ENCODE results near the gene DDX3X.
"Not testable (repeated sequence)": the region's sequence is repeated elsewhere in the genome, so short reads cannot be mapped to it uniquely, and the experiment has no call there.

DDX3X gene

DNA sequence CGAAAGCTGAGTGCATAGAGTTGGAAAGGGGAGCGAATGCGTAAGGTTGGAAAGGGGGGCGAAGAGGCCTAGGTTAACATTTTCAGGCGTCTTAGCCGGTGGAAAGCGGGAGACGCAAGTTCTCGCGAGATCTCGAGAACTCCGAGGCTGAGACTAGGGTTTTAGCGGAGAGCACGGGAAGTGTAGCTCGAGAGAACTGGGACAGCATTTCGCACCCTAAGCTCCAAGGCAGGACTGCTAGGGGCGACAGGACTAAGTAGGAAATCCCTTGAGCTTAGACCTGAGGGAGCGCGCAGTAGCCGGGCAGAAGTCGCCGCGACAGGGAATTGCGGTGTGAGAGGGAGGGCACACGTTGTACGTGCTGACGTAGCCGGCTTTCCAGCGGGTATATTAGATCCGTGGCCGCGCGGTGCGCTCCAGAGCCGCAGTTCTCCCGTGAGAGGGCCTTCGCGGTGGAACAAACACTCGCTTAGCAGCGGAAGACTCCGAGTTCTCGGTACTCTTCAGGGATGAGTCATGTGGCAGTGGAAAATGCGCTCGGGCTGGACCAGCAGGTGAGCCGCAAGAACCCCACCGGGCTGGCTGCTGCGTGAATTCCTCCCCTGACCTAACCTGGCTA, at the start of gene DDX3X:
DDX3X (plus strand) TSS at position 419 of the 619 bp plus-strand sequence; CDS start at position 510, 91 bp downstream.
- in situ Hi-C loops (cut with MboI; ENCODE audit: low sequenced_read_pairs) = no loop called here

DNA sequence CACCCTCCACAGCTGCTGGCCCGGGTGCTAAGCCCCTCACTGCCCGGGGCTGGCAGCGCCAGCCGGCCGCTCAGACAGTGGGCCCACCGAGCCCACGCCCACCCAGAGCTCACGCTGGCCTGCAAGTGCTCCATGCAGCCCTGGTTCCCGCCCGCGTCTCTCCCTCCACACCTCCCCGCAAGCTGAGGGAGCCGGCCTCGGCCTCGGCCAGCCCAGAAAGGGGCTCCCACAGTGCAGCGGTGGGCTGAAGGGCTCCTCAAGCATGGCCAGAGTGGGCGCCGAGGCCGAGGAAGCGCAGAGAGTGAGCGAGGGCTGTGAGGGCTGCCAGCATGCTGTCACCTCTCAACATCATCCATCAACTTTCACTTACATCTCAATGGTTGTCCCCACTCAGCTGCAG, 48.0 kb upstream of the DDX3X start:
- in situ Hi-C loops (cut with MboI; ENCODE audit: low sequenced_read_pairs) = not testable (repeated sequence)

DNA sequence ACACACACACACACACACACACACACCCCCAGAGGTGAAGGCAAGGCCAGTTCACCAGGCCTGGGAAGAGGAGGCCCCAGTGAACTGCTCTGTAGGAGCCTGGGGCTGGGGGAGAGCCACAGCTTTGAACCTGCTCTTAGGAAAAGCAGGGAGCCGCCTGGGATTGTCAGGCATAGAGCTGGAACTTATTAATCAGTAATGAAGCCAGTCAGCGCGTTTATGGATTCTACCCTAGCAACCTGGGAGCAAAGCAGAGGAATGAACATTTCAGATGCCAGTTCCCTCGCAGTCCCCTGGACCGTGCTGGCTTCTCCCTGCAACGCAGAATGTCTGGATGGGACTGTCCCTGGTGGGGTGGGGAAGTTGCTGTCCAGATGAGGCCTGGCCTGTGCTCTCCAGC, 45.3 kb upstream of the DDX3X start:
- in situ Hi-C loops (cut with MboI; ENCODE audit: low sequenced_read_pairs) = no loop called here

DNA sequence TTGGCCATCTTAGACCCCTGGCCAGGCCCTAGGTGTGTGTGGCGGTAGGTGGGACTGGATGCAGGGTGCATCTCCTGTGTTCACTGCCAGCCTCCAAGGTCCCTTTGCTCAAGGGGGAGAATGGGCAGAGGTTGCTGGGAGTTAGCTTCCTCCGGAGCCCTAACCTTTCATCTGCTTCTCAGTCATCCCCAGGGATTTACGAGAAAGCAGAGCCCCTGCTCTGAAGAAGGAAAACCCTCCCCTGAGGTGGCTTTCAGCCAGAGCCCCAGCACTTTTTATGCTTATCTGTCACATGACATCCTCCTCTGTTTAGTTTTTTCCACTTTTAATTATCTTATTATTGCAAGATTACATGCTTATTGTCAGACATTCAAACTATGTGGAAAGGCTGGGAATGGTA, 44.9 kb upstream of the DDX3X start:
- in situ Hi-C loops (cut with MboI; ENCODE audit: low sequenced_read_pairs) = no loop called here

DNA sequence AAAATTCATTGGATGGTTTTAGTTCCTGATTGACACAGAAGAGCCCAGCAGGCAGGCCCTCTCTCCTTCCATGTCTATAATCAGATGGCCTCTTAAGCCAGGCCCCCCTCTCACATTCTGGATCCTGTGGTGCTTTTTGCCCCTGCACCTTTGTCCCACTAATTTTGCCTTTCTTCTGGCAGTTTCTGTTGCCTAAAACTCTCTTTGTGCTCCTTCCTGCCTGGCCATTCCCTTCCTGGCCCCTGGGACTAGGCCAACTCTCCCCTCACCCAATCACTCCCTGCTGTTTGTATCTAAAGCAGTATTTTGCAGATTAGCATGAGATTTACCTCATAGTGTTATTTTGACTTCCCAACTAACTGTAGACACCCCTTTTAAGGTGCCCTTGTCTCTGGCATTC, 42.7 kb upstream of the DDX3X start:
- in situ Hi-C loops (cut with MboI; ENCODE audit: low sequenced_read_pairs) = no loop called here

DNA sequence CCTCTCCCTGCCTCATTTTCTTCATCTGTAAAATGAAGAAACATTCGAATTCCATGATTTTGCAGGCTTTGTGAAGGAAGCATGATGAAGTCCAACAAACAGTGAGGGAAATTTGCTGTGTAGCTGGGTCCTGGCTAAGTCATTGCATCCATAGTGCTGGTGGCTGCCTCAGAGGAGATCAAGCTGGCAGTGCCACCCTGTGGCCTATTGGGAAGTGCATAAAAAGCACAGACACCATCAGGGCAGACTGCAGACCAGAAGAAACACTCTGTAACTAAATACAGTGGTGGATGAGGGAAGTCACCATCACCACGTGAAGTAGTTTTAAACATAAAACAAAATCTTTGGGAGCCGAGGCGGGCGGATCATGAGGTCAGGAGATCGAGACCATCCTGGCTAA, 40.7 kb upstream of the DDX3X start:
- in situ Hi-C loops (cut with MboI; ENCODE audit: low sequenced_read_pairs) = no loop called here

DNA sequence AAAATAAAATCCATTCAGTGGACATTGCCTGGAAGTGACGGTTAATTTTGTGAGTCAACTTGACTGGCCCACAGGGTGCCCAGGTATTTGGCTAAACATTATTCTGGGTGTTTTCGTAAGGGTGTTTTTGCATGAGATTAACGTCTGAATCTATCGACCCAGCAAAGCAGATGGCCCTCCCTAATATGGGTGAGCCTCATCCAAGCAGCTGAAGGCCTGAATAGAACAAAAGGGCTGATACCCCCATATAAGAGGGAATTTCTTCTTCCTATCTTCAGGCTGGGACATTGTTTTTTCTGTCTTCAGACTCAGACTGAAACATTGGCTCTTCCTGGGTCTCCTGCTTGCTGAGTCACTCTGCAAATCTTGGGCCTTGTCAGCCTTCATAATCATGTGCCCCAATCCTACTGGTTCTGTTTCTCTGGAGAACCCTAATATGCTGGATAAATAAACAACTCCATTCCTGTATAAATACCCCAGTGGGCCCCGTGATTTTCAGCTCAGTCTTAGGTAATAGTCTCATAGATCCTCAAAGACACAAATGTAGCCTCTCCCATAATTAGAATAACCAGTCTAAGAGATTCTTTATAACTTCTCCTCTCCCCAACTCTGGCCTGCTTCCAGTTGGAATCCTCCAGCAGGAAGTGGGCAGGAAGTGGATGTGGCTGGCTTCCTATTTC, 33.1 kb upstream of the DDX3X start:
- in situ Hi-C loops (cut with MboI; ENCODE audit: low sequenced_read_pairs) = no loop called here

DNA sequence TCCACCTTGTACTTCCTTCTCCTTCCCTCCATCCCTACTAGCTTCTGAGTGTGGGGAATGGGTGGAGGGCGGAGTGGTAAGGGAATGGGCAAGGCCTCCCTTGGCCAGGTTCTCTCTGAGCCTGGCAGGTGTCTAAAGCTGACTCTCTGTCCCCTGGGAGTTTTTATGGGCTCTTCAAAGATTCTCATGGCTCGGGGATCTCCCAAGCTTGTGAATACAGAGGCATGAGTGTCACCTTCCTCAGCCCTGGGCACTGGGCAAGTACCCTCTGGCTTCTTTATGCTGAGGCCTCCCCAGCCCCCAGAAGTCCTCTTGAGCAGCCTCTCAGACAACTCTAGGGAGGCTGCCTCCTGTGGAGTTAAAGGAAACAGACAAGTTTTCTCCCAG, 32.5 kb upstream of the DDX3X start:
- in situ Hi-C loops (cut with MboI; ENCODE audit: low sequenced_read_pairs) = no loop called here

DNA sequence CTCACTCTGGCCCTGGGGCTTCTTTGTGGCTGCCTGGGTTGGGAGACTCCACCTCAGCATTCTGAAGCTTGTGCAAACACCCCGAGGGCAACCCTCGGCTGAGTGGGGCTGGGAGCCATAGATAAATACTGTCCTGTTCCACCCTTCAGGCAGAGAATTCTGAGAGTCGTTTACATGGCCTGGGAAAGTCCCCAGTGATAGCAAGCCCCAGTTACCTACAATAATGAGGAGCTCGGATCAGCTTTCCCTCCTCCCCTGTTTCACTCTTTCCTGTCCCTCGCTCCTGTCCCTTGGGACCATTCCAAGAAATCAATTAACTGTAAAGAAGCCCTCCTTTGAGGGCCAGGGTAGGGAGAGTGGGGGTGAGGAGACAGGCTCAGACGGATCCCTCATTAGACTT, 31.6 kb upstream of the DDX3X start:
- in situ Hi-C loops (cut with MboI; ENCODE audit: low sequenced_read_pairs) = no loop called here

DNA sequence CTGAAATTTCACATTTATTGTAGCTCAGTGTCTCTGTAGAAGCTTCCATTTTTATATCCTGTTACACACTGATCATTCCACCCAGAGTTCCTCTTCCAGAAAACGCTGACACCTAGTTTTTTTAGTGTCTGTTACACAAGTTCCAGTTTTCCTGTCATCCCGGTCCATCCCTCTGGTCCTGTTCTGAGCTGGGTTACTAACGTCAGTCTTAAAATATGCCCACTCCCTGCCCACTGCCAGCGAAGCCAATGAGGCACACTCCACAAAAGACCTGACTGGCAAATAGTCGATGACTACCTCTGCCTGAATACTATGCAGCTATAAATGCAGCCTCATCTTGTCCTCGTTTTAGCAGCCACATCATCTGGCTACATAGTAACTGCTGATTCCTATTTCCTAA, 30.9 kb upstream of the DDX3X start:
- in situ Hi-C loops (cut with MboI; ENCODE audit: low sequenced_read_pairs) = no loop called here

DNA sequence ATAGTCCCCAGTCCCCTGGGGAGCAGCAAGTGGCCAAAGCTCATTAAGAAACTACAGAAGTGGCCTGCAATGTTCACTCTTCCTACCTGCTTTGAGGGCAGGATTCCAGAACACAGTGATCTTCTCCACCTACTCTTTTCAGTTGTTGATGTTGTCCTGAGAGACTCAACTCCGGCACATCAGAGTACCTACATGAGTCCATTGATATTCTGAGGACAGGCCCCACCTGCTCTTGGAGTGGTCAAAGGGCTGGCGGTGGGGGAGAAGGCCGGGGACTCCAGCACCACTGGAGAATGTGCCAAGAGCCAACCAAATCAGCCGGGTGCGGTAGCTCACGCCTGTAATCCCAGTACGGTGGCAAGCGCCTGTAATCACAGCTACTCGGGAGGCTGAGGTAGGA, 29.8 kb upstream of the DDX3X start:
- in situ Hi-C loops (cut with MboI; ENCODE audit: low sequenced_read_pairs) = no loop called here

DNA sequence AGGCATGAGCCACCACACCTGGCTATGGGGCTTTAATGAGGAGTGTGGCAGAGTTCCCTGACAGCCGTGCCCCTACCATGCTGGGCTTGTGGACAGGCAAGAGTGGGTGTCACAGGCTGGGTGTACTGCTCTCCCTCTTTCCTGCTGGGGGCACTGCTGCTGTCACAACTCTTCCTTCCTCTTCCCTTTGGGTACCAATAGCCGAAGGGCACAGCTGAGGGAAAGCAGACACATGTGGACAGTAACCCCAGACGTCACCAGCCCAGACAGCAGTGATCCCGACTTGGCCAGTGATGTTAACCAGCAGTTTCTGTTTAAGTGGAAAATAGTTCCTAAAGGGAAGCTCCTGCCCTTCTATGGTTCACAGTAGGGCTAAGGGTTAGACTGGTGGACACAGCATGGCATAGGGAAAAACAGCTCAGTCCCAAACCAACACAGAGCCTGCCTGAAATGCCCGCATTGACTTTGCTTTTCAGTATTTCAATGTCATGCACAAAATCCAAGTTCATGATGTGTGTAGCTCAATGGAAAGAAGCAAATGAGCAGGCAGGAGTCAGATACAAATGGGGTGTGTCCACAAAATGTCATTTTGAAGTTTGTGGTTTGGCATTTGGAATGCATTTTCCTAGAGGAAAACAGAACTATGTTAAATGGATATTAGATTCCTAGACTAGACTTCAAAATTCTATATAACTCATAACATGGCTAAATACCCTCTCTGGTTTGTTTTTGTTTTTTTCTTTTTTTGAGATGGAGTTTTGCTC, 24.9 kb upstream of the DDX3X start:
- in situ Hi-C loops (cut with MboI; ENCODE audit: low sequenced_read_pairs) = no loop called here

DNA sequence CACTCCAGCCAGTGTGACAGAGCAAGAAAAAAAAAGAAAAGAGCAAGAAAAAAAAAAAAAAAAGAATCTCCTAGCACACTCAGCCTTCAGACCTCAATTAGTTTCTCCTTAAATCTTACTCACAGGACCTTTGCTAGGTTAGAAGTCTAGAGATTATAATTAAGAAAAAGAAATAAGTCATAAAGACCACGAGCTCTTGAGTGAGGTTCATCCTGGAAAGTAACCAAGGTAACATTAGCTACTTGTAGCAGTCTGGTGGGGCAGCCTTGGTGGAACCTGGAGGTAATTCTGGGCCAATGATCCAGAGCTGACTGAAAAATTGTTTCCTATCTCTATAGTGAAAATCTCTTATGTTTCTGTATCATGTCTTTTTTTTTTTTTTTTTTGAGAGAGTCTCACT, 21.2 kb upstream of the DDX3X start:
- in situ Hi-C loops (cut with MboI; ENCODE audit: low sequenced_read_pairs) = no loop called here

DNA sequence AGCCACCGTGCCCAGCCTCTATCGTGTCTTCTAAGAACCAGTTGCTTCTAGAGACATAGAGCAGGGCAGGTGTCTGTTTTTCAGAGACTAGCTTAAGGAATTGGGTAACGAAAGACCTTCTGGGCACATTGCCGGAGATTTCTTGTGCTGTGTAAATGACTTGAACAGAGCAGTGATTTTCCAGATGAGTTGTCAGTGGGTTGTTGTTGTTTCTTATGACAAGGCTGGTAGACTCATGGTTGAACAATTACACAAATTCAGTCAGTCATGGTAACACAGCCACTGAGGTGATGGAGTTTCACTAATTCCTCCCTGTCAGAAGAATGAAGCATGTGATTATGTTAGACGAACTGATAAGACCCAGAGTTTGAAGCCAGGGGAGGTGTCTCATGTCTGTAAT, 20.5 kb upstream of the DDX3X start:
- in situ Hi-C loops (cut with MboI; ENCODE audit: low sequenced_read_pairs) = no loop called here

DNA sequence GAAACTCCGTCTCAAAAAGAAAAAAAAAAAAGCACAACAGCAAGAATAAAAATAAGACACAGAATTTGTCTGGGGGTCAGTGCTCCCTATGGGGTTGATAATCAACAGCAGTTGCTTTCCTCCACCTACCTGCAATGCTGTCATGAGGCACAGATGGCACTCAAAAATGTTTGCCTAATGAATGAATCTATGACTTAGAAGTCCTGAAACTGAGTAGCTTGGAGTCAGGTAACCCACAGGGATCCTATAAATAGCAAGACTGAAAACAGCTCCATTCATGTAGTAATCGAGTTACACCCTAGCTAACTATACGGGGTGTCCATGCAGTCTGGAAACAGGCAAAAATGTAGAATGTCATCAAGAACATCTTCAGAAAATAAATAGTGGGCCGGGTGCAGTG, 19.8 kb upstream of the DDX3X start:
- in situ Hi-C loops (cut with MboI; ENCODE audit: low sequenced_read_pairs) = no loop called here

DNA sequence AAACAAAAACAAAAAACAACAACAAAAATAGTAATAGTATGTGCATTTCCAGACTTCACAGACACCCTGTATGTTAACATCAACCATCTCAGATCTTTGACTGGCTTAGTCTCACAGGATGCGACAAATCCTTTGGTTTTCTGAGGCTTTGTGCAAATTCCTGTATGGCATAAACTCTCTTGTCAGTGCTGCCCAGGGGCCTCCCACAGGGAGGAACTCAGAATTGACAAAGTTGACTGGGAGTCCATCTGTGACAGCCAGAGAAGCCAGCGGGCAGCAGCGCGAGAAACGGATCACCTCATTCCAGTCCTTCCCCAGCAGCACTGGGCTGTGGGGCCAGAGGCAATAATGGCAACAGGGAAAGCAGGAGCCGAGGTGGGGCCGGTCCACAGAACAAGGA, 19.1 kb upstream of the DDX3X start:
- in situ Hi-C loops (cut with MboI; ENCODE audit: low sequenced_read_pairs) = no loop called here

DNA sequence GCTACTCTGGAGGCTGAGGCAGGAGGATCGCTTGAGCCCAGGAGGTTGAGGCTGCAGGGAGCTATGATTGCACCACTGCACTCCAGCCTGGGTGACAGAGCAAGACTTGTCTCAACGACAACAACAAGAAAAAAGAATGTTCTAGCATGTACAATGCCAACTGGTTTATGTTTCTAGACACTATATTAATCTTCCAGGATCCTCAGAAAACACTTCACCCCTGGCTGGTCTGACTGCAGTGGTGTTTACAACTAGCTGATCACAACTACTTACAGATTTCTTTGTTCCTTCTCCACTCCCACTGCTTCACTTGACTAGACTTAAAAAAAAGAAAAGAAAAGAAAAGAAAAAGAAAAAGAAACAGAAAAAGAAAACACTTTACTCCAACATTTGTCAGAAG, 17.7 kb upstream of the DDX3X start:
- in situ Hi-C loops (cut with MboI; ENCODE audit: low sequenced_read_pairs) = not testable (repeated sequence)

DNA sequence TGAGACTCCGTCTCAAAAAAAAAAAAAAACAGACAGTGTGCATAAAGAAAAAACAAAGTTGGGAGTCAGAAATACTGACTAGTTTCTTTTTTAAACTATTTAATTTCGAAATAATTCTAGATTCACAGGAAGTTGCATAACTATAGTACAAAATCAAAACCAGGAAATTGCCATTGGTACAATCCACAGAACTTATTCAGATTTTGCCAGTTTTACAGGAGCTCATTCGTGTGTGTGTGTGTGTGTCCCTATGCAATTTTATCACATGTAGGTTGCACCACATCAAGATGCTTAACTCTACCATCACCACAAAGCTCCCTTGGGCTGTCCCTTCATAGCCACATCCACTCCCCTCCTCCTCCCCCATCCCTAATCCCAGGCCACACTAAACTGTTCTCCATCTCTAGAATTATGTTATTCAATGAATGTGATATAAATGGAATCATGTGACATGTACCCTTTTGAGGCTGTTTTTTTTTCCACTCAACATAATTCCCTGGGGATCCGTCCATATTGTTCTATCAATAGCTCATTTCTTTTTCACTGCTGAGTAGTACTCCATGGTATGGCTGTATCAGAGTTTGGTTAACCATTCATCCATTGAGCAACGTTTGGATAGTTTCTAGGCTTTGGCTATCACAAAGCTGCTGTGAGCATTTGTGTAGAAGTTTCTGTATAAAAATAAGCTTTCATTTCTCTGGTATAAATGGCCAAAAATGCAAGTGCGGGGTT, 16.3 kb upstream of the DDX3X start:
- in situ Hi-C loops (cut with MboI; ENCODE audit: low sequenced_read_pairs) = no loop called here

DNA sequence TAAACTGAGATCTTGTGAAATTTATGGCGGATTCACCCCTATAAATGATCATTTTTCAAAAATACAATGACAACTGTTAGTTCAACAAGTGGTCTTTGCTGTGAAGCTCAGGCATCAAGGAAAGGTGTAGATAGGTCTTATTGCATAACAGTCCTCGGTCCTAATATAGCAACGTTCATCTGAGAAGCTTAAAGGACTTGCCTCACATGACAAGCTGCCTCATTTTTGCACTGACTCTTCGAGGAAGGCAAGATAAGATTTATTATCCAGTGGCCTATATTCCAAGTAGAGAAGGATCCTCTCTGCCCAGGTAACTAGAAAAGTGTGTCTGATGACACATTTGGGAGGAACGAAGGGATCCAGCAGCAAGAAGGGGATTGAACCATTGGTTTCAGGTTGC, 13.6 kb upstream of the DDX3X start:
- in situ Hi-C loops (cut with MboI; ENCODE audit: low sequenced_read_pairs) = no loop called here

DNA sequence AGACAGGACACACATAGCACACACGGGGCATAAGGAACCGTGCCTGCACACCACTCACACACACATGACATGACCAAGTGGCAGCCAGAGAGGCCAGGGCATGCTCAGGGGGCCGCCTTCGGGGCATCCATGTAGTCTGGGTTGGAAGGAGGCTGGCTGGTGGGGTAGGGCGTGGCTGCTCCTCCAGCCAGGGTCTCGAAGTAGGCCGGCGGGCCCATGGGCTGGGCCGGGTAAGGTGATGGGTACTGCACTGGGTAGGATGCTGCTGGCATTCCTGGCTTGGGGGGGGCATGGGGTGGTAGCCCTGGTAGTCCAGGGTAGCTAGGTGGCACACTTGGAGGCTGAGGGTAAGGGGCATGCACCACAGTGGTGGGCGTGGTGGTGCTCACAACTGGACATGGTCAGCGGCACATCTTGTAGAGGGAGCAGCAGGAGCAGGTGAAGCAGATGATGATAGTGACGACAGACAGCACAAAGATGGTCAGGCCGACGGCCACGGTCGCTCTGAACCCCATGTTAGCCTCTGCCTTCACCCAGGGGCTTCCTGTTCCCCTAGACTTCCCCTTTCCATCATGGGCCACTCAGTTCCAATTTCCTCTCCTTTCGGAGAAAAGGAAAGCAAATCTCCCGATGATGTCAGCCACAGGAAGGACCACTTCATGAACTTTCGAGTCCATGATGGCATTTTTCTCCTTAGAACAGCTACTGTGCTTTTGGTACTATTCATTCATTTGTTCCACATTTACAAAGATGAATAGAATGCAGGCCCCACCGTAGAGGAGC, 10.9 kb upstream of the DDX3X start:
- in situ Hi-C loops (cut with MboI; ENCODE audit: low sequenced_read_pairs) = no loop called here

DNA sequence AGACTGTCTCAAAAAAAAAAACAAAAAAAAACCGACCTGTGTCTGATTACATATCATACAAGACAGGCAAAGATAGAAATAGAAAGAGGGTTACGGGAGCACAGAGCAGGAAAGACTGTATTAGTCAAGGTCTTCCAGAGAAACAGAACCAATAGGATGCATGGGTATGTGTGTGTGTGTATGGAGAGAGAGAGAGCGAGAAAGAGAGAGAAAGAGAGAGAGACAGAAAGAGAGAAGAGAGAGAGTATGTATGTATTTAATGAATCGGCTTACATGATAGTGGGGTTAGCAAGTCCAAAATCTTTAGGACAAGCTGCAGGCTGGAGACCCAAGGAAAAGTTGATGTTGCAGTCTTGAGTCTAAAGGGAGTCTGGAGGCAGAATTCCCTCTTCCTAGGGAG, 7.5 kb upstream of the DDX3X start:
- in situ Hi-C loops (cut with MboI; ENCODE audit: low sequenced_read_pairs) = no loop called here

Measured in hTERT RPE-1 (cell line).